ENCODE results near the gene SLC30A2.

DNA sequence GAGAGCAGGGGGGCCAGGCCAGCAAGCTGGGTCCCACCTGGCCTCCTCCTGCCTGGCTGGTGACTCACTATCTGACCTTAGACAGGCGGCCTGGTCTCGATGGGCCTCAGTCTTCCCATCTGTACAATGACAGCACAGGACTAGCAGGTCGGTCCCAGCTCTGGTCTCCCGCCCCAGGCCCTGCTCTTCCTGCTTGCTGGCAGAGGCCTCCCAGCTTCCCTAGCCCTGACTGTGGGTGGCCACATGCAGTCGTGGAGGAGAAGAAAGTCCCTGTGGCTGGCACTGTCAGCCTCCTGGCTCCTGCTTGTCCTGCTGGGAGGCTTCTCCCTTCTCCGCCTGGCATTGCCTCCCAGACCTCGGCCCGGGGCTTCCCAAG is 23.5 kb downstream of the SLC30A2 start:
- TF ChIP-seq, protein P1, sequence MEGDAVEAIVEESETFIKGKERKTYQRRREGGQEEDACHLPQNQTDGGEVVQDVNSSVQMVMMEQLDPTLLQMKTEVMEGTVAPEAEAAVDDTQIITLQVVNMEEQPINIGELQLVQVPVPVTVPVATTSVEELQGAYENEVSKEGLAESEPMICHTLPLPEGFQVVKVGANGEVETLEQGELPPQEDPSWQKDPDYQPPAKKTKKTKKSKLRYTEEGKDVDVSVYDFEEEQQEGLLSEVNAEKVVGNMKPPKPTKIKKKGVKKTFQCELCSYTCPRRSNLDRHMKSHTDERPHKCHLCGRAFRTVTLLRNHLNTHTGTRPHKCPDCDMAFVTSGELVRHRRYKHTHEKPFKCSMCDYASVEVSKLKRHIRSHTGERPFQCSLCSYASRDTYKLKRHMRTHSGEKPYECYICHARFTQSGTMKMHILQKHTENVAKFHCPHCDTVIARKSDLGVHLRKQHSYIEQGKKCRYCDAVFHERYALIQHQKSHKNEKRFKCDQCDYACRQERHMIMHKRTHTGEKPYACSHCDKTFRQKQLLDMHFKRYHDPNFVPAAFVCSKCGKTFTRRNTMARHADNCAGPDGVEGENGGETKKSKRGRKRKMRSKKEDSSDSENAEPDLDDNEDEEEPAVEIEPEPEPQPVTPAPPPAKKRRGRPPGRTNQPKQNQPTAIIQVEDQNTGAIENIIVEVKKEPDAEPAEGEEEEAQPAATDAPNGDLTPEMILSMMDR (IDR thresholded peaks at IDR 0.05; ENCODE audit: low read depth, low read length), result no peak
- no peak for TF ChIP-seq EZH2phosphoT487 (IDR thresholded peaks at IDR 0.05; ENCODE audit: low read depth)

All from OCI-LY3 (cell line).